ENCODE data around the gene KCNJ9.

KCNJ9 gene

GRCh38 chr1:160131803-160132565, 50.6 kb downstream of the KCNJ9 start:
- peaks cover 1% of the 10 kb centered on the region for H3K27me3 ChIP-seq (replicated peaks; ENCODE audit: control insufficient read depth, insufficient read depth, low read length)
- TF ChIP-seq CTCF (IDR thresholded peaks at IDR 0.05; ENCODE audit: insufficient read depth, low read length, poor library complexity, severe bottlenecking), result no peak
- H3K36me3 ChIP-seq (ENCODE audit: control insufficient read depth, insufficient read depth, low read length), result no peaks in the 10 kb centered on the region
- H3K4me3 ChIP-seq (replicated peaks; ENCODE audit: low read depth, low read length), result no peak overlapping the region
- DNase-seq (ENCODE audit: extremely low read depth, insufficient read length), result no peak

- DNase-seq (ENCODE audit: extremely low read depth, insufficient read length), result no peak
- TF ChIP-seq CTCF (IDR thresholded peaks at IDR 0.05; ENCODE audit: insufficient read depth, low read length, poor library complexity, severe bottlenecking), result no peak
- Histone ChIP-seq H3K4me3 (replicated peaks; ENCODE audit: low read depth, low read length) (no peak overlapping the region), H3K27me3 (replicated peaks; ENCODE audit: control insufficient read depth, insufficient read depth, low read length) (peaks cover 1% of the 10 kb centered on the region), H3K36me3 (ENCODE audit: control insufficient read depth, insufficient read depth, low read length) (no peaks in the 10 kb centered on the region)
Observed at GRCh38 chr1:160133990-160134770, 52.8 kb downstream of the KCNJ9 start.

GRCh38 chr1:160134791-160135572, 53.6 kb downstream of the KCNJ9 start:
- Histone ChIP-seq H3K27me3 (replicated peaks; ENCODE audit: control insufficient read depth, insufficient read depth, low read length) (peaks cover 1% of the 10 kb centered on the region), H3K4me3 (replicated peaks; ENCODE audit: low read depth, low read length) (no peak overlapping the region), H3K36me3 (ENCODE audit: control insufficient read depth, insufficient read depth, low read length) (no peaks in the 10 kb centered on the region)
- no peak for DNase-seq (ENCODE audit: extremely low read depth, insufficient read length)
- no peak for TF ChIP-seq CTCF (IDR thresholded peaks at IDR 0.05; ENCODE audit: insufficient read depth, low read length, poor library complexity, severe bottlenecking)

GRCh38 chr1:160136121-160136925, 55.0 kb downstream of the KCNJ9 start:
- no peak for TF ChIP-seq CTCF (IDR thresholded peaks at IDR 0.05; ENCODE audit: insufficient read depth, low read length, poor library complexity, severe bottlenecking)
- Histone ChIP-seq H3K4me3 (replicated peaks; ENCODE audit: low read depth, low read length) (no peak overlapping the region), H3K36me3 (ENCODE audit: control insufficient read depth, insufficient read depth, low read length) (no peaks in the 10 kb centered on the region), H3K27me3 (replicated peaks; ENCODE audit: control insufficient read depth, insufficient read depth, low read length) (no peaks in the 10 kb centered on the region; the same call in 1 of the 2 replicates)
- DNase-seq (ENCODE audit: extremely low read depth, insufficient read length), result no peak

GRCh38 chr1:160136926-160137200, 55.5 kb downstream of the KCNJ9 start:
- no peak for TF ChIP-seq CTCF (IDR thresholded peaks at IDR 0.05; ENCODE audit: insufficient read depth, low read length, poor library complexity, severe bottlenecking)
- no peak for DNase-seq (ENCODE audit: extremely low read depth, insufficient read length)
- H3K27me3 ChIP-seq (replicated peaks; ENCODE audit: control insufficient read depth, insufficient read depth, low read length), result no peaks in the 10 kb centered on the region; the same call in 1 of the 2 replicates
- no peak overlapping the region for H3K4me3 ChIP-seq (replicated peaks; ENCODE audit: low read depth, low read length)
- no peaks in the 10 kb centered on the region for H3K36me3 ChIP-seq (ENCODE audit: control insufficient read depth, insufficient read depth, low read length)

All from GM06990 (cell line).